ENCODE data around the gene GRK1.

The GRK1 gene

GRCh38 chr13:113650731-113651148 lies 16.3 kb upstream of the GRK1 start:
- DNase-seq: no peak

GRCh38 chr13:113651511-113652403 lies 15.3 kb upstream of the GRK1 start:
- no peak for DNase-seq

GRCh38 chr13:113652404-113653263 lies 14.4 kb upstream of the GRK1 start:
- no peak for DNase-seq

- no peak for DNase-seq
These were observed 13.5 kb upstream of the GRK1 start for GRCh38 chr13:113653264-113654174.

- no peak for DNase-seq
These were observed 12.9 kb upstream of the GRK1 start for GRCh38 chr13:113654175-113654560.

GRCh38 chr13:113654591-113655345 lies 12.3 kb upstream of the GRK1 start:
- DNase-seq: no peak

- DNase-seq: no peak
These were observed 11.5 kb upstream of the GRK1 start for GRCh38 chr13:113655346-113656002.

- no peak for DNase-seq
These were observed 10.9 kb upstream of the GRK1 start for GRCh38 chr13:113656003-113656588.

- DNase-seq: no peak
These were observed 10.0 kb upstream of the GRK1 start for GRCh38 chr13:113656831-113657671.

GRCh38 chr13:113657851-113658741 lies 8.9 kb upstream of the GRK1 start, which contains the start of gene ATP4B:
ATP4B (minus strand) TSS chr13:113658198; CDS start chr13:113658144, 54 bp downstream.
- DNase-seq: no peak

- DNase-seq: no peak
These were observed 8.2 kb upstream of the GRK1 start for GRCh38 chr13:113658836-113659235.

- no peak for DNase-seq
These were observed 7.7 kb upstream of the GRK1 start for GRCh38 chr13:113659337-113659736.

GRCh38 chr13:113660066-113660465 lies 7.0 kb upstream of the GRK1 start:
- no peak for DNase-seq

- DNase-seq: no peak
These were observed 5.5 kb upstream of the GRK1 start for GRCh38 chr13:113661509-113661908.

- no peak for DNase-seq
These were observed 3.1 kb upstream of the GRK1 start for GRCh38 chr13:113663934-113664333.

GRCh38 chr13:113664751-113665596 lies 2.0 kb upstream of the GRK1 start:
- DNase-seq: no peak

GRCh38 chr13:113665597-113666328 lies 1.3 kb upstream of the GRK1 start:
- DNase-seq: no peak
